A549 (cell line): ENCODE results near the gene PRKD1. TPM values are rescaled to one million over a fixed set of nuclear protein-coding genes. Genes with fewer than 3 reads are reported as not detected.

Experiments used
- ATAC-seq, 2 experiments: fragments of 200-7000 bp in 1 of 2; fragments of >200 bp in 1 of 2; cut with Nextera tagmentation in 1 of 2; cut with Tn5 transposase in 1 of 2; 3 replicates each; pipeline versions ENCODE4 v1.8.0 to v1.9.1; 2018 to 2020; ENCODE audit warnings: mild to moderate bottlenecking in 1 of 2, moderate library complexity in 1 of 2
- CTCF ChIA-PET: fragments of 300-600 bp; sonication (Branson Sonifier 250); formaldehyde crosslinking; extraction: SDS; loops from one replicate; lab custom pipeline; 2021; ENCODE audit warnings: antibody characterized with exemption, inconsistent platforms; lab: Yijun Ruan, JAX
- POLR2A ChIA-PET: fragments of 350-600 bp; formaldehyde crosslinking; extraction: SDS; loops from one replicate; lab custom pipeline; 2021; ENCODE audit warnings: antibody characterized with exemption, inconsistent platforms; lab: Yijun Ruan, JAX
- DNase-seq, 2 experiments: peaks; one replicate each; pipeline versions ENCODE4 v3.0.0 to v3.0.0-alpha.2; 2011 to 2016; ENCODE audit warnings: low read depth in 1 of 2, low spot score in 1 of 2
- FAIRE-seq: peaks from 2 replicates; lab custom pipeline; 2011; peaks lifted over from hg19 to GRCh38; lab: Jason Lieb, UNC
- H3K27ac ChIP-seq, 2 experiments: fragments of >200 bp; sonication (Bioruptor Twin); formaldehyde crosslinking; 3 replicates each; pipeline ENCODE4 v1.5.1; 2016 to 2017
- H3K4me1 ChIP-seq: fragments of >200 bp; sonication (Bioruptor Twin); formaldehyde crosslinking; 3 replicates; pipeline ENCODE4 v1.6.1; 2016
- H3K4me2 ChIP-seq: fragments of >200 bp; sonication (Bioruptor Twin); formaldehyde crosslinking; 3 replicates; pipeline ENCODE4 v1.6.1; 2016
- H3K4me3 ChIP-seq: fragments of >200 bp; sonication (Bioruptor Twin); formaldehyde crosslinking; 3 replicates; pipeline ENCODE4 v1.5.1; 2016
- H3K9me3 ChIP-seq: fragments of >200 bp; sonication (Bioruptor Twin); formaldehyde crosslinking; 3 replicates; pipeline ENCODE4 v1.6.1; 2016
- ATOH8 ChIP-seq: fragments of 250-450 bp; sonication (Bioruptor Pico); IDR thresholded peaks from 2 replicates; pipeline ENCODE4 v1.5.0; 2020; ENCODE audit warnings: low read depth, mild to moderate bottlenecking, moderate library complexity
- BCL3 ChIP-seq: fragments of >200 bp; sonication (Bioruptor Twin); formaldehyde crosslinking; IDR thresholded peaks from 3 replicates; pipeline ENCODE4 v1.6.1; 2016
- CBX2 ChIP-seq: fragments of 200-600 bp; sonication (generic); IDR thresholded peaks from 2 replicates; pipeline ENCODE4 v1.6.1; 2016; ENCODE audit warnings: low read depth, mild to moderate bottlenecking, borderline replicate concordance
- CBX8 ChIP-seq: fragments of 200-600 bp; sonication (generic); IDR thresholded peaks from 2 replicates; pipeline ENCODE4 v1.6.1; 2016
- CEBPB ChIP-seq, 2 experiments: fragments of >200 bp in 1 of 2; sonication (Bioruptor Twin) in 1 of 2; formaldehyde crosslinking in 1 of 2; IDR thresholded peaks; 2 replicates each; pipeline ENCODE4 v1.6.1; 2012 to 2016
- ELK1 ChIP-seq: fragments of 150-350 bp; IDR thresholded peaks from 2 replicates; pipeline ENCODE4 v1.6.1; 2014; ENCODE audit warnings: low read depth, mild to moderate bottlenecking, low read length
- ESRRA ChIP-seq: fragments of 150-350 bp; IDR thresholded peaks from 2 replicates; pipeline ENCODE4 v1.6.1; 2014; ENCODE audit warnings: mild to moderate bottlenecking, low read length, borderline replicate concordance
- HDAC2 ChIP-seq: fragments of 200-600 bp; sonication (generic); IDR thresholded peaks from 2 replicates; pipeline ENCODE4 v1.6.1; 2016
- HEYL ChIP-seq: fragments of 250-450 bp; sonication (Bioruptor Pico); IDR thresholded peaks from 2 replicates; pipeline ENCODE4 v1.8.0; 2021; ENCODE audit warnings: mild to moderate bottlenecking, moderate library complexity
- MAFK ChIP-seq: fragments of 450-650 bp; IDR thresholded peaks from 2 replicates; pipeline ENCODE4 v1.6.1; 2014; ENCODE audit not compliant: partially characterized antibody
- MAX ChIP-seq: IDR thresholded peaks from 2 replicates; pipeline ENCODE4 v1.6.1; 2012
- NFE2L2 ChIP-seq: fragments of 150-350 bp; conservative IDR thresholded peaks from 2 replicates; pipeline ENCODE4 v1.6.1; 2014; ENCODE audit warnings: low read length
- NPAS2 ChIP-seq: fragments of 250-450 bp; sonication (Bioruptor Pico); IDR thresholded peaks from 2 replicates; pipeline ENCODE4 v1.8.0; 2022; ENCODE audit warnings: mild to moderate bottlenecking, moderate library complexity, borderline replicate concordance
- NR3C1 ChIP-seq: fragments of >200 bp; sonication (Bioruptor Twin); formaldehyde crosslinking; IDR thresholded peaks from 3 replicates; pipeline ENCODE4 v1.6.1; 2017
- POLR2A ChIP-seq: IDR thresholded peaks from 2 replicates; pipeline ENCODE4 v1.6.1; 2012; ENCODE audit warnings: mild to moderate bottlenecking, low read length
- RAD21 ChIP-seq, 2 experiments: fragments of >200 bp in 1 of 2; sonication (Bioruptor Twin) in 1 of 2; formaldehyde crosslinking in 1 of 2; IDR thresholded peaks in 1 of 2; conservative IDR thresholded peaks in 1 of 2; 2 replicates in 1 of 2; 3 replicates in 1 of 2; pipeline ENCODE4 v1.6.1; 2012 to 2018; ENCODE audit warnings: inconsistent platforms in 1 of 2
- RCOR1 ChIP-seq: fragments of 150-350 bp; IDR thresholded peaks from 2 replicates; pipeline ENCODE4 v1.6.1; 2014; ENCODE audit warnings: antibody characterized with exemption, low read length, low read depth
- REST ChIP-seq: fragments of 200-600 bp; sonication (generic); IDR thresholded peaks from 2 replicates; pipeline ENCODE4 v1.6.1; 2016; ENCODE audit warnings: antibody characterized with exemption, mild to moderate bottlenecking, moderate library complexity
- ZC3H11A ChIP-seq: fragments of 450-650 bp; IDR thresholded peaks from 2 replicates; pipeline ENCODE4 v1.6.1; 2014; ENCODE audit warnings: antibody characterized with exemption, mild to moderate bottlenecking
- ZNF302 ChIP-seq: fragments of 250-450 bp; sonication (Bioruptor Pico); IDR thresholded peaks from 2 replicates; pipeline ENCODE4 v1.9.0; 2021; ENCODE audit warnings: inconsistent platforms, mild to moderate bottlenecking, moderate library complexity
- WGBS: methylation state at CpG from one replicate; pipeline ENCODE4 v1.1.6; 2017; ENCODE audit errors: missing lambda C conversion rate; 5-methylcytosine and 5-hydroxymethylcytosine counted together
- polyA plus RNA-seq, 4 experiments: library from polyadenylated mRNA; depleted of rRNA in 3 of 4; stranded (reverse); fragments of >200 nt; fragmentation: RNase III in 1 of 4; extraction: RNeasy Plus Mini Kit Qiagen cat#74134 plus additional on column Dnase treatment in 1 of 4; gene quantifications; 2 replicates in 3 of 4; 3 replicates in 1 of 4; pipeline ENCODE4 v1.2.3, GENCODE V29; 2011 to 2017

PRKD1 gene
- polyA plus RNA-seq, 2 of the 4 experiments (the other 2 are of a cell fraction) = 3.0 to 7.8 TPM

- H3K4me1 ChIP-seq = peaks cover 21% of the 10 kb centered on the region
- peak overlapping the region; percentile 63 for H3K4me2 ChIP-seq
- DNase-seq = peak in 1 of 2 experiments; percentile 23
- TF ChIP-seq ZC3H11A (no peak), CEBPB (IDR thresholded peaks at IDR 0.05) (no peak), HDAC2 (no peak)
- H3K9me3 ChIP-seq = no peaks in the 10 kb centered on the region
- 3% methylated on average over 3 of the region's 3 CpGs for WGBS
- FAIRE-seq = no peak
- ATAC-seq = peak; percentile 47 to 57; a peak in 3 of 6 replicates
- H3K4me3 ChIP-seq = no peak overlapping the region
- H3K27ac ChIP-seq = 0 out of 6 replicates have a peak overlapping the region, but pooled peaks of 1 of the 2 experiments have one; percentile 7
- POLR2A ChIA-PET = no interaction called here
- CTCF ChIA-PET = no interaction called here
Observed at GRCh38 chr14:29749327-29749726, 178.3 kb downstream of the PRKD1 start.

- TF ChIP-seq POLR2A (no peak), RCOR1 (no peak), CEBPB (IDR thresholded peaks at IDR 0.05) (no peak), RAD21 (conservative IDR thresholded peaks at IDR 0.05 in 1 of 2, IDR thresholded peaks at IDR 0.05 in 1 of 2) (no peak), BCL3 (no peak), NR3C1 (no peak), ZNF302 (CRISPR knock-in tag) (no peak), NFE2L2 (no peak), HEYL (CRISPR knock-in tag) (no peak)
- FAIRE-seq = no peak
- CTCF ChIA-PET = no interaction called here
Observed at GRCh38 chr14:29745863-29746262, 181.8 kb downstream of the PRKD1 start.

GRCh38 chr14:29743531-29743930, 184.1 kb downstream of the PRKD1 start:
- CTCF ChIA-PET = no interaction called here
- H3K4me3 ChIP-seq = no peak overlapping the region
- no peak for DNase-seq
- H3K9me3 ChIP-seq = no peaks in the 10 kb centered on the region
- no peak for TF ChIP-seq REST
- TF ChIP-seq NPAS2 (CRISPR knock-in tag) = no peak
- no peak for TF ChIP-seq MAX
- no peak for TF ChIP-seq CBX8
- no peak for ATAC-seq
- FAIRE-seq = no peak
- POLR2A ChIA-PET = no interaction called here
- 66% methylated on average over 3 of the region's 3 CpGs for WGBS
- no peak overlapping the region for H3K27ac ChIP-seq
- peaks cover 1% of the 10 kb centered on the region; the same call in 2 of the 3 replicates for H3K4me1 ChIP-seq
- no peak overlapping the region for H3K4me2 ChIP-seq

More at GRCh38 chr14:29745863-29746262, 181.8 kb downstream of the PRKD1 start:
- Histone ChIP-seq H3K4me3 (no peak overlapping the region), H3K9me3 (no peaks in the 10 kb centered on the region), H3K4me1 (peaks cover 18% of the 10 kb centered on the region), H3K27ac (no peak overlapping the region), H3K4me2 (no peak overlapping the region)
- POLR2A ChIA-PET = no interaction called here
- 85% methylated on average over 3 of the region's 3 CpGs for WGBS
- DNase-seq (no peak), ATAC-seq (no peak)

- no peaks in the 10 kb centered on the region for H3K4me1 ChIP-seq
- H3K4me3 ChIP-seq = no peak overlapping the region
- FAIRE-seq (no peak), ATAC-seq (no peak), DNase-seq (no peak)
- TF ChIP-seq ELK1 (no peak), MAFK (no peak), CBX2 (no peak), ESRRA (no peak), CEBPB (IDR thresholded peaks at IDR 0.05) (no peak), ATOH8 (no peak), POLR2A (no peak)
- no peak overlapping the region for H3K27ac ChIP-seq
- no peaks in the 10 kb centered on the region for H3K9me3 ChIP-seq
- ChIA-PET CTCF (no interaction called here), POLR2A (no interaction called here)
- H3K4me2 ChIP-seq = no peak overlapping the region
- WGBS = 65% methylated on average over 5 of the region's 5 CpGs
Observed at GRCh38 chr14:29741909-29742401, 185.7 kb downstream of the PRKD1 start.
